ENCODE data around the gene PTPRM.

Gene PTPRM

GRCh38 chr18:7641813-7642212, 74.7 kb downstream of the PTPRM start:
- no peak overlapping the region for H3K4me3 Mint-ChIP-seq
- peaks cover 3% of the 10 kb centered on the region for H3K27me3 Mint-ChIP-seq
- ATAC-seq: no peak
- H3K27ac Mint-ChIP-seq: no peak overlapping the region
- H3K4me1 Mint-ChIP-seq: no peaks in the 10 kb centered on the region
- no peak for DNase-seq
- no peaks in the 10 kb centered on the region for H3K9me3 Mint-ChIP-seq
- no peaks in the 10 kb centered on the region for H3K36me3 Mint-ChIP-seq (ENCODE audit: low read depth)

- H3K27ac Mint-ChIP-seq: no peak overlapping the region
- peaks cover 3% of the 10 kb centered on the region for H3K27me3 Mint-ChIP-seq
- no peaks in the 10 kb centered on the region for H3K36me3 Mint-ChIP-seq (ENCODE audit: low read depth)
- DNase-seq (no peak), ATAC-seq (no peak)
- no peaks in the 10 kb centered on the region for H3K4me1 Mint-ChIP-seq
- H3K4me3 Mint-ChIP-seq: no peak overlapping the region
- no peaks in the 10 kb centered on the region for H3K9me3 Mint-ChIP-seq
Observed at GRCh38 chr18:7642331-7642890, 75.3 kb downstream of the PTPRM start.

- H3K4me1 Mint-ChIP-seq: no peaks in the 10 kb centered on the region
- H3K27me3 Mint-ChIP-seq: peaks cover 3% of the 10 kb centered on the region
- no peaks in the 10 kb centered on the region for H3K9me3 Mint-ChIP-seq
- H3K4me3 Mint-ChIP-seq: no peak overlapping the region
- H3K36me3 Mint-ChIP-seq (ENCODE audit: low read depth): no peaks in the 10 kb centered on the region
- H3K27ac Mint-ChIP-seq: no peak overlapping the region
- ATAC-seq (no peak), DNase-seq (no peak)
Observed at GRCh38 chr18:7645756-7646155, 78.6 kb downstream of the PTPRM start.

- Mint-ChIP-seq H3K27ac (no peak overlapping the region), H3K9me3 (no peaks in the 10 kb centered on the region), H3K4me1 (no peaks in the 10 kb centered on the region), H3K36me3 (ENCODE audit: low read depth) (no peaks in the 10 kb centered on the region), H3K27me3 (peaks cover under 1% of the 10 kb centered on the region), H3K4me3 (no peak overlapping the region)
- DNase-seq: no peak
- ATAC-seq: no peak
Observed at GRCh38 chr18:7646174-7646886, 79.2 kb downstream of the PTPRM start.

GRCh38 chr18:7647500-7647899, 80.4 kb downstream of the PTPRM start:
- Mint-ChIP-seq H3K4me3 (no peak overlapping the region), H3K4me1 (no peaks in the 10 kb centered on the region), H3K27ac (no peak overlapping the region), H3K9me3 (no peaks in the 10 kb centered on the region), H3K27me3 (no peaks in the 10 kb centered on the region), H3K36me3 (ENCODE audit: low read depth) (no peaks in the 10 kb centered on the region)
- ATAC-seq: no peak
- DNase-seq: no peak

- H3K4me3 Mint-ChIP-seq: no peak overlapping the region
- ATAC-seq (no peak), DNase-seq (no peak)
- H3K36me3 Mint-ChIP-seq (ENCODE audit: low read depth): no peaks in the 10 kb centered on the region
- H3K27me3 Mint-ChIP-seq: no peaks in the 10 kb centered on the region
- H3K4me1 Mint-ChIP-seq: no peaks in the 10 kb centered on the region
- H3K27ac Mint-ChIP-seq: no peak overlapping the region
- peaks cover 6% of the 10 kb centered on the region for H3K9me3 Mint-ChIP-seq
Observed at GRCh38 chr18:7657050-7657449, 89.9 kb downstream of the PTPRM start.

GRCh38 chr18:7657937-7658336, 90.8 kb downstream of the PTPRM start:
- Mint-ChIP-seq H3K27me3 (no peaks in the 10 kb centered on the region), H3K36me3 (ENCODE audit: low read depth) (no peaks in the 10 kb centered on the region), H3K27ac (no peak overlapping the region), H3K9me3 (peaks cover 6% of the 10 kb centered on the region), H3K4me1 (no peaks in the 10 kb centered on the region), H3K4me3 (no peak overlapping the region)
- ATAC-seq (no peak), DNase-seq (no peak)

- no peaks in the 10 kb centered on the region for H3K27me3 Mint-ChIP-seq
- H3K36me3 Mint-ChIP-seq (ENCODE audit: low read depth): no peaks in the 10 kb centered on the region
- no peak for DNase-seq
- no peak for ATAC-seq
- H3K4me3 Mint-ChIP-seq: no peak overlapping the region
- H3K9me3 Mint-ChIP-seq: peaks cover 6% of the 10 kb centered on the region
- no peak overlapping the region for H3K27ac Mint-ChIP-seq
- H3K4me1 Mint-ChIP-seq: no peaks in the 10 kb centered on the region
Observed at GRCh38 chr18:7658701-7659100, 91.6 kb downstream of the PTPRM start.

GRCh38 chr18:7661207-7661606, 94.1 kb downstream of the PTPRM start:
- Mint-ChIP-seq H3K4me3 (no peak overlapping the region), H3K9me3 (no peaks in the 10 kb centered on the region), H3K27ac (no peak overlapping the region), H3K27me3 (no peaks in the 10 kb centered on the region), H3K4me1 (no peaks in the 10 kb centered on the region), H3K36me3 (ENCODE audit: low read depth) (no peaks in the 10 kb centered on the region)
- ATAC-seq (no peak), DNase-seq (no peak)

- Mint-ChIP-seq H3K9me3 (no peaks in the 10 kb centered on the region), H3K4me3 (no peak overlapping the region), H3K27ac (no peak overlapping the region), H3K27me3 (no peaks in the 10 kb centered on the region), H3K4me1 (no peaks in the 10 kb centered on the region), H3K36me3 (ENCODE audit: low read depth) (no peaks in the 10 kb centered on the region)
- DNase-seq (no peak), ATAC-seq (no peak)
Observed at GRCh38 chr18:7662866-7663265, 95.8 kb downstream of the PTPRM start.

- ATAC-seq: no peak
- no peak overlapping the region for H3K27ac Mint-ChIP-seq
Observed at GRCh38 chr18:7663366-7664312, 96.5 kb downstream of the PTPRM start.

GRCh38 chr18:7666195-7666776, 99.2 kb downstream of the PTPRM start:
- H3K4me1 Mint-ChIP-seq: no peaks in the 10 kb centered on the region
- H3K4me3 Mint-ChIP-seq: no peak overlapping the region
- H3K9me3 Mint-ChIP-seq: no peaks in the 10 kb centered on the region
- DNase-seq: no peak
- H3K27ac Mint-ChIP-seq: no peak overlapping the region
- H3K27me3 Mint-ChIP-seq: no peaks in the 10 kb centered on the region
- no peak for ATAC-seq
- H3K36me3 Mint-ChIP-seq (ENCODE audit: low read depth): no peaks in the 10 kb centered on the region

More at GRCh38 chr18:7663366-7664312, 96.5 kb downstream of the PTPRM start:
- H3K4me1 Mint-ChIP-seq: no peaks in the 10 kb centered on the region
- no peaks in the 10 kb centered on the region for H3K36me3 Mint-ChIP-seq (ENCODE audit: low read depth)
- no peak overlapping the region for H3K4me3 Mint-ChIP-seq
- no peaks in the 10 kb centered on the region for H3K27me3 Mint-ChIP-seq
- no peak for DNase-seq
- no peaks in the 10 kb centered on the region for H3K9me3 Mint-ChIP-seq

GRCh38 chr18:7668392-7668791, 101.3 kb downstream of the PTPRM start:
- no peak for DNase-seq
- no peak overlapping the region for H3K4me3 Mint-ChIP-seq
- H3K4me1 Mint-ChIP-seq: no peaks in the 10 kb centered on the region
- H3K36me3 Mint-ChIP-seq (ENCODE audit: low read depth): no peaks in the 10 kb centered on the region
- no peak for ATAC-seq
- no peaks in the 10 kb centered on the region for H3K27me3 Mint-ChIP-seq
- no peaks in the 10 kb centered on the region for H3K9me3 Mint-ChIP-seq
- no peak overlapping the region for H3K27ac Mint-ChIP-seq

- Mint-ChIP-seq H3K27me3 (no peaks in the 10 kb centered on the region), H3K36me3 (ENCODE audit: low read depth) (no peaks in the 10 kb centered on the region), H3K27ac (no peak overlapping the region), H3K4me3 (no peak overlapping the region), H3K4me1 (no peaks in the 10 kb centered on the region), H3K9me3 (no peaks in the 10 kb centered on the region)
- ATAC-seq (no peak), DNase-seq (no peak)
Observed at GRCh38 chr18:7669361-7669760, 102.2 kb downstream of the PTPRM start.

Data from activated naive CD8-positive, alpha-beta T cell treated with anti-CD3 and anti-CD28 coated beads, Interleukin-2, amount 50 U/mL, for 24 hours (primary cell).